GM21786 (cell line): ENCODE data around the gene CDCA3.

ENCODE experiments used
- ATAC-seq: cut with Tn5 transposase; IDR thresholded peaks from one replicate; pipeline ENCODE4 v1.9.1; 2021; ENCODE audit not compliant: unreplicated experiment

CDCA3 gene

DNA sequence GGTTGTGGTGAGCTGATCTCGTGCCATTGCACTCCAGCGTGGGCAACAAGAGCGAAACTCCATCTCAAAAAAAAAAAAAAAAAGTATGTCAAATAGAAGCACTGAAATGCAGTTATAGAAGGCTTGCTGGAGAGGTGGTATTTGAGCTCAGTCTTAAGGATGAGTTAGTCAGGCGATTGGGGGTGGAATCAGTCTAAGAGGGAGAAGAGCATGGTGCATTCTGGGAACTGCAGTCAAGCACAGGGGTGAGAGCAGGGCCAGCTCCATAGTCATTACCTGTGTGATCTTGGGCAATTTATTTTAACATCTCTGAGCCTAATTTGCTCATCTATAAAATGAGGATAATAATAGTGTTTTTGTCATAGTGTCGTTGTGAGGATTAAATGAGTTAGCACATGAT lies 16.2 kb downstream of the CDCA3 start:
- ATAC-seq, result no peak

DNA sequence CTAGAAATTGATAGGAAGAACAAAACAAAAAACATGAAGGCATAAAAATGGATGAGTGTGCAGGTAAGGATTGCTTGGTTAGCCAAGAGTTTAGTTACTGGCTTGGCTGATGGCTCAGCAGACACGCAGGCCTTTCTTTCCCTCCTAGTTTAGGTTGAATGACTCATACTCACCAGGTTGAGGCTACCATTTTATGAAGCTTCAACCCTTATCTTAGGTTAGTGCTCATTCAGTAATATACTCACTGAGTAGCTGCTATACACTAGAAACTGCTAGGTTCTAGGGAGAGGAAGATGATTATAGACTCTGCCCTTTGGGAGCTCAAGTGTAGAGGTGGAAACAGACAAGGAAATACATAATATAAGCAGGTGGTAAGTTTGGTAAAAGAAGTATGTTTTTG lies 16.8 kb downstream of the CDCA3 start:
- ATAC-seq, result no peak

DNA sequence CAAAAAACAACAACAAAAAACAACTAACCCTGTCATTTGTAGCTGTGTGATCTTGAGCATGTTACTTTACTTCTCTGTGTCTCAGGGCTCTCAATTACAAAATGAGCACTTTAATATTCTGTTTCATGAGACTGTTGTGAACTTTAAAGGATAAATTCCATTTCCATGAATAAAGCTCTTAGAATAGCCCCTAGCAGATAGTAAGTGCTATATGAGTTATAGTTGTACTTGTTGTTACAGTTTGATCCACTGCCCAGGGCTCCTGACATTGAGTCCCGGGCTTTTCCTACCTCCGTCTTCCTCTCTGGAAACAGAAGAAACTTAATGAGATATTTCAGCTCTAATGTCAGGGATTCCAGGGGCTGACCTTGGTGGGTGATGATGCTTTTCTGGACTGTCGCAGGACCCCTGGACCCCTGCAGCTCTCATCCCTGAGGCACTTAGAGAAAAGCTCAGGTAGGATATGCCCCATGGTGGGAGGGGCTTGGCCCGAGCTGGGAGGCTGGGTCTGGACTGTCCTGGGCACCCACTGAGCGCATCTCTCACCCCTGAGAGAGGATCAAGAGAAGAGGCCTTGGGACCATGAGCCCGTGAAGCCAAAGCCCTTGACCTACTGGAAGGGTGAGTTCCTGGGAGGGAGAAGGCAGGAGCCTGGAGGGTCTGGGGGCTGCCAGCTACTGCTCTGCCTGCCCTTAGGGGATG lies 17.7 kb downstream of the CDCA3 start:
- no peak for ATAC-seq

DNA sequence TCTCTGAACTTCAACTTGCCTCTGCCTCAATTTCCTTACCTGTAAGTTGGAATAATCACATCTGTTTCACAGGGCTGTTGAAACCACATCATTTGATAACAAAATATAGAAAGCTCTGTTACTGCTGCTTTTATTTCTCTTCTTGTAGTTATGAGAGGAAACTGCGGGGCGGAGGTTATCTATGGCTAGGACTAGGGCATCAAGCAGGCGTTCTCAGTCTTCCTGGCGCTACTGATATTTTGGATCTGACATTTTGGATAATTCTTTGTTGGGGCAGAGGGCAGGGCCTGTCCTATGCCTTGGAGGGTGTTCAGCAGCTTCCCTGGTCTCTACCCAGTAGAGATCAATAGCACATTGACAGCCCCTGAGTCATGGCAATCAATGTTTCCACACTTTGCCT lies 19.0 kb downstream of the CDCA3 start:
- ATAC-seq, result no peak

DNA sequence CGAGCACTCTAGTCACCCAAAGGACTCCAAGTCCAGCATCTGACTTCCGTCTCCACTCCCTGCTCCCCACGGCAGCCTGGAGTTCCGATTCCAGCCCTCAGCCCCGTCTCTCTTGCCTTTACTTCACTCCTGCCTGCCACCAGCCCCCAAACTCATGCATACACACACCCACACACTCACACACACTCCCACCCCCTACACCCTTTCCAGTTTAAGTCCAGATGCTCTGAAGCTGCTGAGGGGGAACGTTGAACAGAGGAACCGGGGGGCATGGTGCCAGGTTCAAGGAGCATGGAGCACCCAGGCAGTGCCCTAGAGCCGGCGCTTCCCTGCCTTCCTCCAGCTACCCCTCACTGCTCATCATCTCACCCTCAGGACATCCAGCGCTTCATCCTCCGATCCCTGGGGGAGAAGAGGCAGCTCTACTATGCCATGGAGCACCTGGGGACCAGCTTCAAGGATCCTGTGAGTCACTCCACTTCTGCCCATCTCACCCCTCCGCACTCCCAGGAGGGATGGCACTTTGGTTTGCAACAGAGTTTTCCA lies 19.6 kb downstream of the CDCA3 start:
- ATAC-seq, result no peak

DNA sequence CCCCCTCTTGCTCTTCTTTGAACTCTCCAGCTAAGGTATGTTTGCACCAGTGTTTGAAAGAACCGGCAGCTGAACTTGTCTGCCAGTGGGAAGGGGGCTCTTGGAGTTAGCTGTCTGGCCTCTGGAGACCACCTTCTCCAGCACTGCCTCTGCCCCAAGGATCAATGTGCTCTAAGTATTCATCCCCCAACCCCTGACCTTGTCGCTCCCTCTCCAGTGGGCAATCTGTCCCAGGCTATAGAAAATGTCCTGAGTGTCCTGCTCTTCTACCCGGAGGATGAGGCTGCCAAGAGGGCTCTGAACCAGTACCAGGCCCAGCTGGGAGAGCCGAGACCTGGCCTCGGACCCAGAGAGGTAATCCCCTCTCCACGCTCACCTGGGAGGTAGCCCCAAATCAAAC lies 20.1 kb downstream of the CDCA3 start:
- ATAC-seq, result no peak

DNA sequence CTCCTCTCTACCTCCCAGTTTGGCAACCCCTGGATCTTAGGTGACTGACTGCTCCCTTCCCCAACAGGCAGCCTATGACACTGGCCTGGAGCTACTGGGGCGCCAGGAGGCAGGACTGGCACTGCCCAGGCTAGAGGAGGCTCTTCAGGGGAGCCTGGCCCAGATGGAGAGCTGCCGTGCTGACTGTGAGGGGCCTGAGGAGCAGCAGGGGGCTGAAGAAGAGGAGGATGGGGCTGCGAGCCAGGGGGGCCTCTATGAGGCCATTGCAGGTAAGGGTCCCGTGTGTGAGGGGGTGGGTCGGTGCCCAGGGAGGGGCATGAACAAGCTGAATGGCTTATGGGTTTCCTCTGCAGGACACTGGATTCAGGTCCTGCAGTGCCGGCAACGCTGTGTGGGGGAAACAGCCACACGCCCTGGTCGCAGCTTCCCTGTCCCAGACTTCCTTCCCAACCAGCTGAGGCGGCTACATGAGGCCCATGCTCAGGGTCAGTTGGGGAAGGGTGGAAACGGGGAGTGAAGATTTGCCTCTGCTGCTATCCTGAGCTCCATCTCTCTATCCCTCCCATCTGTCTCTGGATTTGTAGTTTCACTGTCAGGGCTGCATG lies 20.7 kb downstream of the CDCA3 start:
- no peak for ATAC-seq

DNA sequence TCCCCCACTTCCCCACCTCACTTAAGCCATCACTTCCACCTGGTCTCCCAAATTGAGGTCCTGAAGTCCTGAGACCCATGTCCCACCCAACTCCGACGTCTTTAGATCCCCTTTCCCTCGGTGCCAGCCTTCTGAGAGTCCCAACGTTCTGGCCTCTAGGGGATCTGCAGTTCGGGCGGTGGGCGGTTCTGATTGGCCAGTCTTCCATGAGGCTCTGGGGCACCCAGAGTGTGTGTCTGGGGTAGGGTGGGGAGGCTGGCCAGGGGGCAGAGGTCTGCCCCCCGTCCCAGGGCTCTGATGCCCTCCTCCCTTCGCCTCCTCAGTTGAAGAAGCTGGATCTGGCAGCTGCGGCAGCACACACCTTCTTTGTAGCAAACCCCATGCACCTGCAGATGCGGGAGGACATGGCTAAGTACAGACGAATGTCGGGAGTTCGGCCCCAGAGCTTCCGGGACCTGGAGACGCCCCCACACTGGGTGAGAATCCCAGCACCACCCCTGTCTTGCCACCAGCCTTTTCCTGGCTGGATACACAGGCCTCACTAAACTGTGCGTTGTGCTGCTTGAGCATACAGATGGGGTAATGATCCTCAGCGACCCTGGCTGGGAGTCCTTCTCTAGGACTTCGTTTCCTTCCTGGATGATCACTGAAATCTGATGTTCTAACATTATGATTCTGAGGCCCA lies 21.4 kb downstream of the CDCA3 start:
- ATAC-seq, result no peak

DNA sequence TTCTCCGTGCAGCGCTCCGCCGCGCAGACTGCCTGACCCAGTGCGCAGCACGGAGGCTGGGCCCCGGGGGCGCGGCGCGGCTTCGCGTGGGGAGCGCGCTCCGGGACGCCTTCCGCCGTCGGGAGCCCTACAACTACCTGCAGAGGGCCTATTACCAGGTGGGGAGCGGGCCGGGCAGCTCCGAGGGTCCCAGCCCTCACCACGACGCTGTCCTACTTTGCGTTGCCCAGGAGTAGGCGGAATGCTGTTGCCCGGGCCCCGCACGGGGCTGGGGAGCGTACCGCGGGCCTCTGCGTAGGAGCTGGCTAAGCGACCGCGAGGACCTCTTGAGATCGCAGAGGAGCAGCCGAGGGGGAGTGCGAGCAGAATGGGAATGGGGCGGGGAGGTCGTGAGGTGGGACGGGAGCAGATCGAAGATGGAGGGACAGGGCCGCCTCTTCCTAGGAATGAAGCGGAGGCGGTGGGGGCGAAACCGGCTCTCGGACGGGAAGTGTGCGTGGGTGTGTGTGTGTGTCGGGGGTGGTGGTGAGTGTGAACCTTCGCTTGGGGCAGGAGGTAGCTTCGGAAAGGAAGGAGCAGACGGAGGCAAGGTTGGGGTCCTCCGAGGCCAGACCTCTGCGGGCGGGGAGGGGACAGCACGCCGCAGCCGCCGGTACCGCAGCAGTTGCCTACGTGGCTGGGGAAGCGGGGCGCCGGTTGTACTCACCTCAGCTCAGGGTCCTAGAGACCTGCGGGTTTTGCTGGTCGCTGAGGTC lies 22.1 kb downstream of the CDCA3 start:
- no peak for ATAC-seq

DNA sequence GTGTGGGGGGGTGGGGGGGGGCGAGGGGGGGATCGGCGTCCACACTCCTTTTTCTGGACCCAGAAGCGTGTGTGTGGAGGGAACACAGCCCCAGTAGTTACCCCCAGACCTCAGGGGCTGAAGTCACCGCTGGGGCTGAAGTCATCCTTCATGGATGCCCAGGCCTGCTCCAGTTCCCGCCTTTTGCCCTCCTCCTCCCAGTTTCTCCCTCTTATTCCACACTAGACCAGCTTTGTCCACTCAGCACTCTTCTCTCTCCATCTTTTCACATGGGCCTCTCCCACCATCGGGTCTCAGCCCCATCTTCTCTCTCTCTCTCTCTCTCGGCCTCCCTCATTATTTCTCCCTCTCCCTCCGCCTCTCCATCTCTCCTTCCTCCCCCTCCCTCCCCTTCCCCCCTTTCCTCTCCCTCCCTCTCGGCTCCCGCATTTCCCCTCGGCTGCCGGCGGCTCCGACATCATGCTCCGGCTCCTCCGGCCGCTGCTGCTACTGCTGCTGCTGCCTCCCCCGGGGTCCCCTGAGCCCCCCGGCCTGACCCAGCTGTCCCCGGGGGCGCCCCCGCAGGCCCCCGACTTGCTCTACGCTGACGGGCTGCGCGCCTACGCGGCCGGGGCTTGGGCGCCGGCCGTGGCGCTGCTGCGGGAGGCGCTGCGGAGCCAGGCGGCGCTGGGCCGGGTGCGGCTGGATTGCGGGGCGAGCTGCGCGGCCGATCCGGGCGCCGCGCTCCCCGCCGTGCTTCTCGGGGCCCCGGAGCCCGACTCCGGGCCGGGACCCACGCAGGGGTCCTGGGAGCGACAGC lies 22.9 kb downstream of the CDCA3 start, which contains the start of gene P3H3:
TSS of gene P3H3 (plus strand) at position 426 of the 799 bp plus-strand sequence. CDS start at position 460, 34 bp downstream.
- no peak for ATAC-seq

DNA sequence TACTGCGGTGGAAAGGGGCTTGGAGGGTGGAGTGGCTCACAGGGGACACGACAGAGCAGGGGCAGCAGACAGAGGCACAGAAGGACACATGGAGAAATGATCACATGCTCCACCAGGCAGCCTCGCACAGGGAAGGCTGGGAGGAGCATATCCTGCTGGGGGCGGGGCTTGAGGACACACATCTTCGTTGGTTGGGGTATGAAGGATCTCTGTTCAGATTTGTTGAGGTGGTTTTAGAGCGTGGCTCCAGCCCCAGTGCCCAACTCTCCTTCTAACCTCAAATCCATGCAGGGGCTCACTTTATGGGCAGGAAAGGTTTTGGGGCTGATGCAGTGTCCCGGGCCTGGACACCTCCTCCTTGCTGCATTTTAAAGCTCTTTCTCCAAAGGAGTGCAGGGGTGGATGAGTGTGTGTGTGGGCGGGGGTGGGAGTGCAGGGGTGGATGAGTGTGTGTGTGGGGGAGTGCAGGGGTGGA lies 23.6 kb downstream of the CDCA3 start:
- no peak for ATAC-seq

DNA sequence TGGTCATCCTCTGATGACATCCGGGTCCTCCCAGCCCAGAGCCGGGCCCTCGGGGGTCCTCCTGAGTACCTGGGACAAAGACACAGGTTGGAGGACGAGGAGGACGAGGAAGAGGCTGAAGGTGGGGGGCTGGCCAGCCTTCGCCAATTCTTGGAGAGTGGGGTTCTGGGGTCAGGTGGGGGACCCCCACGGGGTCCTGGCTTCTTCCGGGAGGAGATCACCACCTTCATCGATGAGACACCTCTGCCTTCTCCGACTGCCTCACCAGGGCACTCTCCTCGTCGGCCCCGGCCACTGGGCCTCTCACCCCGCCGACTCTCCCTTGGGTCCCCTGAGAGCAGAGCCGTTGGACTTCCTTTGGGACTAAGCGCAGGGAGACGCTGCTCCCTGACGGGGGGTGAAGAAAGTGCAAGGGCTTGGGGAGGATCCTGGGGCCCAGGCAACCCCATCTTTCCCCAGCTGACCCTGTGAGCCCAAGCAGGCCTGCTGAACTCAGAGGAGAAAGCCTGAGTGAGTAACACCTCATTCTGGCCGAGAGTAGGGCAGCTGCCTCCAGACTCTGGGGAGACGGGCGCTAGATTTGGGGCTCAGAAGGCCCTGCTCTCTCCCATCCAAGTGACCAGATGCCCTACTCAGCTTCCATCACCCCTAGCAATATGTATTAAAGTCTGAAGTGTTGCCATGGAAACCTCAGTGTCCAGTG lies 24.2 kb downstream of the CDCA3 start:
- no peak for ATAC-seq

DNA sequence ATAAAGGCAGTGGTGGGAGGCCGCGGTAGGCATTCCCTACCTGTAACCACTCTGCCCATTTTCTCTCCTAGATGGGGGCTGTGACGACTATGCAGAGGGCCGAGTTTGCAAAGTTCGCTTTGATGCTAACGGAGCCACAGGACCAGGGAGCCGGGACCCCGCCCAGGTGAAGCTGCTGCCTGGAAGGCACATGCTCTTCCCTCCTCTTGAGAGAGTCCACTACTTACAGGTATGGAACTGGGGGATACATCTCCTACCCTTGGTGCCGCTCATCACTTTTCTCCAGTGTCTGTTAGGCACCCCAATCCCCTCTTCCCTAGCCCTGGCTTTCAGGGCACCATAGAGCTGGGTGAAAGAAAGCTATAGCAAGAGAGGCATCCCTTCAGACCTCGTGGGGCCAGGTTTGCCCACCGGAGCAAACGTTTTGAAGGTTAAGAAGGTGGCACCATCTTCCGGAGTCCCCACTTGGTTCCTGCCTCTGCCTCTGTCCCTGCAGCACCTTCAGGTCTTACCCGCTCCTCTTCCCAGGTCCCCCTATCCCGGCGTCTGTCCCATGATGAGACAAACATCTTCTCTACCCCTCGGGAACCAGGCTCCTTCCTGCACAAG lies 24.9 kb downstream of the CDCA3 start:
- no peak for ATAC-seq

DNA sequence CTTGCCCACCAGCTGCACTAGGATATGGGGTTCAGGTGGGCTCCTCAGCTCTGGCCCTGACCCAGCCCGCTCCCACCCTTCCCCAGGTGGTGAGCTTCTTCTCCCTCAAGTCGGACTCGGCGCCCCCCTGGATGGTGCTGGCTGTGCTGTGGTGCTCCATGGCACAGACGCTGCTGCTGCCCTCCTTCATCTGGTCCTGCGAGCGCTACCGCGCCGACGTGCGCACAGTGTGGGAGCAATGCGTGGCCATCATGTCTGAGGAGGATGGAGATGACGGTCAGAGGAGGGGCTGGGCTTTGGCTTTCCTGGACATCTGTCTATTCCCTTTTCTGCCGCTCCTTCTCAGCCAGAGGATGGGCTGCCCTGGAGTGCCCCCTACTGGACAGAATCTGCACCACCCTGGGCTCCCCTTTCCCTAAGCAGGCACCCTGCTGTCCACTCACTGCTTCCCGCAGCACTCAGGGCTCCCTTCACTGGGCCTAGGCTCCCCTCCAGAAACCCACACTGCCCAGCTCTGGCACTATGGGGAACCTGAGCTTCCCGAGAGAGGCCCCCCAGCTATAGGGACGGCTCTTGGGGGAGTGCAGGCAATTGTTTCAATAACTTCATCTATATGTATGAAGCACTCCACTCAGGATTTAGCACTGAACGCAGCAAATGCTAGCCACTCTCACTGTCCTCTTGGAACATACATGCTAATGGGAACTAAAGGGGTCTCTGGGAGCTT lies 25.5 kb downstream of the CDCA3 start:
- ATAC-seq, result no peak

DNA sequence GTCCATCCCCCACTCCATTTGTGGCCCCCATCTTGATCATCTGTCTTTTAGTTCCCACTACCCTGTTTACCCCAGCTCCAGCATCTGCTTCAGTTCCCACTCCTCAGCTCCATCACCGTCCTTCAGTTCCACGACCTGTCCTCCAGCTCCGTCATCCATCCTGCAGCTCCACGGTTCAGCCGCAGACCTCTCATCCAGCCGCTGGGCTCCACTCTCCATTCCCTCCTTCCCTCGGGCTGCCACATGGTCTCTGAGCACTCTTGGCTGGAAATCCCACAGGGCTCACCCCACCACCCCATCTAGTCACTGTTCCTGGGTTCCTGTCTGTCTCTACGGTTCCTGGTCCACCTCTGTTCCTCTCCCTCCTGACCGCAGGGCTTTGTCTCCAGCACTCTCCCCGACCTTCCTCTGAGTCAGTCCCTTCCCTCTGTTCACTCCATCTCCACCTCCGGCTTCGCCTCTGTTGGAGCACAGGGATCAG lies 26.1 kb downstream of the CDCA3 start:
- no peak for ATAC-seq

DNA sequence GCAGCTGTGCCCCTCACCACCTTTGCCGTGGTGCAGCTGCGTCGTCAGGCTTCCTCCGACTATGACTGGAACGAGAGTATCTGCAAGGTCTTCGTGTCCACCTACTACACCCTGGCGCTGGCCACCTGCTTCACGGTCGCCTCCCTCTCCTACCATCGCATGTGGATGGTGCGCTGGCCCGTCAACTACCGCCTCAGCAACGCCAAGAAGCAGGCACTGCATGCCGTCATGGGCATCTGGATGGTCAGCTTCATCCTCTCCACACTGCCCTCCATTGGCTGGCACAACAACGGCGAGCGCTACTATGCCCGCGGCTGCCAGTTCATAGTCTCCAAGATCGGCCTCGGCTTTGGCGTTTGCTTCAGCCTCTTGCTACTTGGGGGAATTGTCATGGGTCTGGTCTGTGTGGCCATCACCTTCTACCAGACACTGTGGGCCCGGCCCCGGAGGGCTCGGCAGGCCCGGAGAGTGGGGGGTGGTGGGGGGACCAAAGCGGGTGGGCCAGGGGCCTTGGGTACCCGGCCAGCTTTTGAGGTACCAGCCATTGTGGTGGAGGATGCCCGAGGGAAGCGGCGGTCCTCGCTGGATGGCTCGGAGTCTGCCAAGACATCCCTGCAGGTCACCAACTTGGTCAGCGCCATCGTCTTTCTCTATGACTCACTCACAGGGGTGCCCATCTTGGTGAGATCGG lies 26.9 kb downstream of the CDCA3 start:
- no peak for ATAC-seq

DNA sequence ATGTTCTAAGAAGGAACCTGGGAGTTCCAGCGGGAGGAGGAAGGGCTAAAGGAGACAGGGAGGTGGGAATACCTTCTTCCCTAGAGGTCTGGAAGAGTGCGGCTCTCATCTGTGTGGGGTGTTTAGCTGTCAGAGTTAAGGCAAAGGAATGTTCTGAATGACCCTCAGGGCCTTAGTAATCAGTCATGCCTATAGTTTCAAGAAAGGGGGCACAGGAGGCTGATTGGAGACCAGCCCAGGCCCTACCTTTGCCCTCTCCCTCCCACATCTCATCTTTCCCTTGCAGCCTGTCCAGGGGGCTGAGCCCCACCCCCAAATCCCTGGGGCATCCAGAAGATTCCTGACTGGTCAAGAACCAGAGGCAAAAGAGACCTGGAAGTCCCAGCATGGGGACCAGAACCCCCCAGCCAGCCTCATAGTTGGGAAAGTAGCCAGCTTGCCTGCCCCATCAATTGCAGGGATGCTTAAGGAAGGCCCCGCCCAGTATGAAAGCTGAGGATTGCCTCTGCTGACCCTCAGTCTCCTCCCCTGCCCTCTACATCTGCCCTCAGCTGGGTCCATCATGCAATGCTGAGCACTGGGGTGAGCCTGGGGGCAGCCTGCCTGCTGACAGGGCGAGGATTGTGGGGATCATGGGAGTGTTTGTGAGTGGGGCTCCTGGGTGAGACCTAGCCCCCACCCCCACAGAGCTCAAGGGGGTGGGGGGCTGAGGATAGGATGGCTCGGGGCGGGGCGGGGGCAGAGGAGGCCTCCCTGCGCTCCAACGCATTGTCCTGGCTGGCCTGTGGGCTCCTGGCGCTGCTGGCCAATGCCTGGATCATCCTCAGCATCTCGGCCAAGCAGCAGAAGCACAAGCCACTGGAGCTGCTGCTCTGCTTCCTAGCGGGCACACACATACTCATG lies 27.7 kb downstream of the CDCA3 start:
- no peak for ATAC-seq
